GM19397 (cell line): Measurements from ENCODE around the gene CD44.
A peak's percentile ranks its signal among the peaks of the same experiment; 100 is the strongest.

ENCODE experiments used
- ATAC-seq: cut with Tn5 transposase; IDR thresholded peaks from one replicate; pipeline ENCODE4 v1.9.1; 2021; ENCODE audit warnings: mild to moderate bottlenecking, moderate library complexity; ENCODE audit not compliant: unreplicated experiment

Gene CD44

GRCh38 chr11:35136311-35136710 is 2.7 kb upstream of the CD44 start:
- no peak for ATAC-seq

GRCh38 chr11:35138058-35138457 is 913 bp upstream of the CD44 start:
- ATAC-seq = no peak

- no peak for ATAC-seq
Measured at GRCh38 chr11:35138606-35138942, 397 bp upstream of the CD44 start.

GRCh38 chr11:35139722-35140282 is 831 bp downstream of the CD44 start:
- no peak for ATAC-seq

- no peak for ATAC-seq
Measured at GRCh38 chr11:35141071-35141470, 2.1 kb downstream of the CD44 start.

GRCh38 chr11:35141571-35141971 is 2.6 kb downstream of the CD44 start:
- no peak for ATAC-seq

GRCh38 chr11:35142481-35143075 is 3.6 kb downstream of the CD44 start:
- no peak for ATAC-seq

- ATAC-seq = no peak
Measured at GRCh38 chr11:35143297-35144135, 4.5 kb downstream of the CD44 start.

GRCh38 chr11:35144136-35144741 is 5.3 kb downstream of the CD44 start:
- peak; percentile 48 for ATAC-seq

- no peak for ATAC-seq
Measured at GRCh38 chr11:35144806-35145205, 5.8 kb downstream of the CD44 start.

GRCh38 chr11:35145271-35145670 is 6.3 kb downstream of the CD44 start:
- peak; percentile 67 for ATAC-seq

- ATAC-seq = peak; percentile 21
Measured at GRCh38 chr11:35146074-35146521, 7.1 kb downstream of the CD44 start.

GRCh38 chr11:35146711-35147110 is 7.7 kb downstream of the CD44 start:
- no peak for ATAC-seq

- ATAC-seq = no peak
Measured at GRCh38 chr11:35147235-35147634, 8.3 kb downstream of the CD44 start.

GRCh38 chr11:35148163-35148837 is 9.3 kb downstream of the CD44 start:
- no peak for ATAC-seq

- no peak for ATAC-seq
Measured at GRCh38 chr11:35150454-35150853, 11.5 kb downstream of the CD44 start.

- ATAC-seq = no peak
Measured at GRCh38 chr11:35151241-35151640, 12.3 kb downstream of the CD44 start.

GRCh38 chr11:35151683-35152280 is 12.8 kb downstream of the CD44 start:
- no peak for ATAC-seq

- ATAC-seq = no peak
Measured at GRCh38 chr11:35152575-35152974, 13.6 kb downstream of the CD44 start.

GRCh38 chr11:35153280-35153679 is 14.3 kb downstream of the CD44 start:
- no peak for ATAC-seq

GRCh38 chr11:35154952-35155351 is 16.0 kb downstream of the CD44 start:
- no peak for ATAC-seq
